HepG2 (cell line): ENCODE measurements around the gene DMRT1. TPM values are rescaled to one million over a fixed set of nuclear protein-coding genes. Genes with fewer than 3 reads are reported as not detected.

Experiments
- ATAC-seq: fragments of 200-7000 bp; cut with Tn5 transposase; 3 replicates; pipeline ENCODE4 v1.9.1; 2020; ENCODE audit warnings: mild to moderate bottlenecking, moderate library complexity
- BruUV-seq: library from RNA; stranded (reverse); fragments of 400-500 nt; replicated peaks from 2 replicates; lab custom pipeline; 2021; lab: Mats Ljungman, UMichigan
- CTCF ChIA-PET: fragments of 300-600 bp; formaldehyde crosslinking; extraction: SDS; loops from one replicate; lab custom pipeline; 2021; ENCODE audit warnings: low total read pairs, inconsistent platforms, low intra/inter-chr PET ratio; lab: Yijun Ruan, JAX
- POLR2A ChIA-PET: fragments of 350-600 bp; sonication (Branson Sonifier 250); formaldehyde crosslinking; loops from one replicate; lab custom pipeline; 2020; ENCODE audit warnings: antibody characterized with exemption, inconsistent platforms; lab: Yijun Ruan, JAX
- DNase-seq: peaks from one replicate; pipeline ENCODE4 v3.0.0-alpha.2; 2015; ENCODE audit warnings: low spot score
- FAIRE-seq: peaks from 3 replicates; lab custom pipeline; 2011; peaks lifted over from hg19 to GRCh38; lab: Jason Lieb, UNC
- H2AFZ ChIP-seq: one replicate; pipeline ENCODE4 v1.6.1; 2011; ENCODE audit warnings: low read length, inconsistent platforms
- H3K27ac ChIP-seq: fragments of 300-600 bp; 3 replicates; pipeline ENCODE4 v1.8.0; 2011; ENCODE audit warnings: mixed run types, mild to moderate bottlenecking, mixed read lengths, low read length, inconsistent platforms; ENCODE audit not compliant: insufficient read depth; ENCODE audit errors: extremely low read length
- H3K27me3 ChIP-seq, 2 experiments: fragments of 200-600 bp in 1 of 2; 2 replicates in 1 of 2; 3 replicates in 1 of 2; pipeline versions ENCODE4 v1.6.0 to v1.8.0; 2011; ENCODE audit warnings: low read length in 2 of 2, mild to moderate bottlenecking in 2 of 2, moderate library complexity in 2 of 2, inconsistent platforms in 1 of 2; ENCODE audit not compliant: insufficient read depth in 2 of 2, control insufficient read depth in 1 of 2
- H3K36me3 ChIP-seq, 2 experiments: fragments of 200-600 bp in 1 of 2; replicated peaks in 1 of 2; 2 replicates in 1 of 2; 3 replicates in 1 of 2; pipeline versions ENCODE4 v1.5.1 to v1.8.0; 2011; ENCODE audit warnings: low read length in 2 of 2, inconsistent platforms in 1 of 2; ENCODE audit not compliant: insufficient read depth in 2 of 2, control insufficient read depth in 1 of 2
- H3K4me1 ChIP-seq: 2 replicates; pipeline ENCODE4 v1.5.1; 2012; ENCODE audit warnings: low read length, inconsistent platforms; ENCODE audit not compliant: insufficient read depth
- H3K4me2 ChIP-seq: 2 replicates; pipeline ENCODE4 v1.6.0; 2011; ENCODE audit warnings: low read depth, low read length, inconsistent platforms
- H3K4me3 ChIP-seq, 3 experiments: fragments of 200-600 bp in 1 of 3; sonication (generic), shearing (Covaris generic) in 1 of 3; replicated peaks in 1 of 3; 2 replicates each; pipeline ENCODE4 v1.5.1; 2011 to 2016; ENCODE audit warnings: low read length in 3 of 3, inconsistent platforms in 2 of 3, low read depth in 2 of 3, mild to moderate bottlenecking in 2 of 3, control low read depth in 1 of 3, mixed read lengths in 1 of 3; ENCODE audit not compliant: insufficient read depth in 1 of 3
- H3K79me2 ChIP-seq: one replicate; pipeline ENCODE4 v1.6.1; 2011; ENCODE audit warnings: low read length, inconsistent platforms; ENCODE audit not compliant: insufficient read depth
- H3K9ac ChIP-seq: 2 replicates; pipeline ENCODE4 v1.6.0; 2011; ENCODE audit warnings: mild to moderate bottlenecking, low read depth, low read length, inconsistent platforms; ENCODE audit not compliant: insufficient read depth
- H3K9me3 ChIP-seq: 2 replicates; pipeline ENCODE4 v1.5.1; 2012; ENCODE audit warnings: mild to moderate bottlenecking, low read length
- H4K20me1 ChIP-seq: 2 replicates; pipeline ENCODE4 v1.6.0; 2011; ENCODE audit warnings: inconsistent platforms, mild to moderate bottlenecking, low read length, moderate library complexity; ENCODE audit not compliant: insufficient read depth
- CBX2 ChIP-seq, 2 experiments: fragments of 200-600 bp in 1 of 2; sonication (generic); formaldehyde crosslinking in 1 of 2; IDR thresholded peaks; 2 replicates each; pipeline versions ENCODE4 v1.7.0 to v1.8.1; 2018 to 2022; ENCODE audit warnings: low read depth in 2 of 2, low read length in 1 of 2, mild to moderate bottlenecking in 1 of 2, missing genetic modification reagents in 1 of 2
- ELF3 ChIP-seq: IDR thresholded peaks from 2 replicates; pipeline ENCODE4 v1.6.1; 2016; ENCODE audit warnings: missing genetic modification reagents, missing compliant biosample characterization
- EZH2 ChIP-seq: conservative IDR thresholded peaks from 2 replicates; pipeline ENCODE4 v1.6.1; 2012; ENCODE audit warnings: mild to moderate bottlenecking, low read depth, low read length, moderate library complexity
- MXD3 ChIP-seq: IDR thresholded peaks from 2 replicates; pipeline ENCODE4 v1.6.1; 2016; ENCODE audit warnings: mild to moderate bottlenecking, missing biosample characterization, missing genetic modification reagents
- PBX3 ChIP-seq: sonication (generic); formaldehyde crosslinking; IDR thresholded peaks from 2 replicates; pipeline ENCODE4 v1.8.1; 2023; ENCODE audit warnings: missing genetic modification reagents, inconsistent platforms, borderline replicate concordance
- RELA ChIP-seq: sonication (generic); formaldehyde crosslinking; IDR thresholded peaks from 2 replicates; pipeline ENCODE4 v1.4.0; 2020; ENCODE audit warnings: missing genetic modification reagents
- ZXDC ChIP-seq: sonication (generic); formaldehyde crosslinking; IDR thresholded peaks from 2 replicates; pipeline ENCODE4 v1.5.0; 2020; ENCODE audit warnings: mild to moderate bottlenecking, missing genetic modification reagents
- WGBS: methylation state at CpG from one replicate; pipeline ENCODE4 v1.1.6; 2017; ENCODE audit warnings: low lambda C conversion rate; 5-methylcytosine and 5-hydroxymethylcytosine counted together
- in situ Hi-C: cut with HindIII; loops from 2 replicates; pipeline ENCODE4 v1.10.0; 2017; ENCODE audit warnings: low pct_unique_long_range_greater_than_20kb; ENCODE audit not compliant: extremely low pct_ligation_motif_present
- intact Hi-C: fragments of 100-400 bp; cut with micrococcal nuclease; formaldehyde crosslinking; loops from one replicate; pipeline ENCODE4 v1.10.0; 2022; ENCODE audit not compliant: unreplicated experiment
- polyA plus RNA-seq, 8 experiments: library from polyadenylated mRNA; depleted of rRNA in 3 of 8; stranded (reverse) in 7 of 8; unstranded in 1 of 8; fragments of >200 nt; fragmentation: Illumina TruSeq in 4 of 8; extraction: Trizol in 4 of 8; gene quantifications; 2 replicates each; pipeline versions ENCODE4 v1.2.1 to v1.2.3, GENCODE V29; 2011 to 2016; ENCODE audit warnings: low read depth in 4 of 8, missing spikeins in 1 of 8, mixed read lengths in 1 of 8; ENCODE audit not compliant: insufficient read depth in 1 of 8
- total RNA-seq, 5 experiments: library from RNA; depleted of rRNA; stranded (reverse); fragments of >200 nt; fragmentation: Illumina TruSeq; extraction: Trizol; gene quantifications; 2 replicates each; pipeline ENCODE4 v1.2.3, GENCODE V29; 2016; ENCODE audit warnings: low read depth in 1 of 5

DMRT1 gene
- total and polyA plus RNA-seq, 2 of the 13 experiments (the other 11 are each of a cell fraction or from before 2014, with no cell fraction given) = not detected

- TF ChIP-seq RELA (no peak), ELF3 (CRISPR knock-in tag) (no peak)
- TF ChIP-seq, all 625 proteins: peak for 0
Observed at GRCh38 chr9:840343-840742, 1.2 kb upstream of the DMRT1 start (continued).

GRCh38 chr9:842635-843426 is 1.3 kb downstream of the DMRT1 start:
- BruUV-seq = no TSS peak
- Histone ChIP-seq H3K9me3 (no peaks in the 10 kb centered on the region), H3K79me2 (no peaks in the 10 kb centered on the region), H3K4me3 (no peak overlapping the region), H4K20me1 (no peaks in the 10 kb centered on the region)
- DNase-seq = no peak
- peak; percentile 68; the same call in 1 of the 2 replicates for TF ChIP-seq EZH2
- TF ChIP-seq MXD3 = no peak
- TF ChIP-seq, all 625 proteins: peak for 1
- POLR2A ChIA-PET = no interaction called here
- 53% methylated on average over 50 of the region's 61 CpGs for WGBS
- in situ Hi-C loops = no loop called here
- Histone ChIP-seq H2AFZ (no peak overlapping the region), H3K27me3 (peaks cover 5 to 53% of the 10 kb centered on the region in 2 experiments; a peak in 3 of 5 replicates), H3K4me2 (no peak overlapping the region), H3K4me1 (no peaks in the 10 kb centered on the region), H3K36me3 (no peaks in the 10 kb centered on the region), H3K27ac (no peak overlapping the region), H3K9ac (no peak overlapping the region)
- FAIRE-seq = no peak
- CTCF ChIA-PET = no interaction called here
- no peak for ATAC-seq
- intact Hi-C loops = no loop called here

GRCh38 chr9:843427-843785 is 1.9 kb downstream of the DMRT1 start:
- in situ Hi-C loops = no loop called here
- no peak for DNase-seq
- Histone ChIP-seq H3K4me1 (no peaks in the 10 kb centered on the region), H3K79me2 (no peaks in the 10 kb centered on the region), H3K27ac (no peak overlapping the region), H3K27me3 (peaks cover 5 to 57% of the 10 kb centered on the region in 2 experiments; a peak in 3 of 5 replicates), H3K4me2 (no peak overlapping the region), H2AFZ (no peak overlapping the region), H3K9ac (no peak overlapping the region), H3K9me3 (no peaks in the 10 kb centered on the region), H4K20me1 (no peaks in the 10 kb centered on the region), H3K4me3 (no peak overlapping the region), H3K36me3 (no peaks in the 10 kb centered on the region)
- CTCF ChIA-PET = no interaction called here
- FAIRE-seq = no peak
- POLR2A ChIA-PET = no interaction called here
- 25% methylated on average over 12 of the region's 12 CpGs for WGBS
- TF ChIP-seq CBX2 (IDR thresholded peaks at IDR 0.05; ENCODE audit: low read depth, low read length) (peak; percentile 86), CBX2 (CRISPR knock-in tag; IDR thresholded peaks at IDR 0.05; ENCODE audit: low read depth) (no peak), ZXDC (no peak), PBX3 (CRISPR knock-in tag) (no peak)
- BruUV-seq = no TSS peak
- intact Hi-C loops = no loop called here
- no peak for ATAC-seq
